ENCODE measurements around the gene AGL. TPM values are rescaled to one million over a fixed set of nuclear protein-coding genes. Genes with fewer than 3 reads are reported as not detected.
"Not testable (repeated sequence)": the region's sequence is repeated elsewhere in the genome, so short reads cannot be mapped to it uniquely, and the experiment has no call there.

AGL gene
- total RNA-seq, 2 donors from 2014 or later, result 37.6 to 39.0 TPM

GRCh38 chr1:99906535-99906934 is 56.4 kb downstream of the AGL start:
- ATAC-seq, result no peak
- intact Hi-C loops (cut with DNase I), result no loop called here
- DNase-seq, result no peak

- intact Hi-C loops (cut with DNase I), result no loop called here
- no peak for ATAC-seq
These were observed 67.1 kb downstream of the AGL start for GRCh38 chr1:99917214-99917613.

GRCh38 chr1:99919220-99919619 is 69.1 kb downstream of the AGL start:
- intact Hi-C loops (cut with DNase I), result no loop called here
- no peak for ATAC-seq

More at GRCh38 chr1:99917214-99917613, 67.1 kb downstream of the AGL start:
- DNase-seq, result no peak

GRCh38 chr1:99934801-99935200 is 84.6 kb downstream of the AGL start:
- intact Hi-C loops (cut with DNase I), result no loop called here
- DNase-seq (no peak), ATAC-seq (no peak)

More at GRCh38 chr1:99919220-99919619, 69.1 kb downstream of the AGL start:
- no peak for DNase-seq

GRCh38 chr1:99935534-99935933 is 85.4 kb downstream of the AGL start:
- intact Hi-C loops (cut with DNase I), result no loop called here
- DNase-seq (no peak), ATAC-seq (no peak)

GRCh38 chr1:99936071-99936470 is 85.9 kb downstream of the AGL start:
- DNase-seq, result no peak
- no peak for ATAC-seq
- intact Hi-C loops (cut with DNase I), result no loop called here

GRCh38 chr1:99942723-99943122 is 92.6 kb downstream of the AGL start:
- DNase-seq (no peak), ATAC-seq (no peak)
- intact Hi-C loops (cut with DNase I), result no loop called here

- intact Hi-C loops (cut with DNase I), result no loop called here
- DNase-seq (no peak), ATAC-seq (no peak)
These were observed 93.1 kb downstream of the AGL start for GRCh38 chr1:99943223-99943794.

GRCh38 chr1:99944192-99944591 is 94.0 kb downstream of the AGL start:
- no peak for ATAC-seq
- intact Hi-C loops (cut with DNase I), result no loop called here
- DNase-seq, result no peak

GRCh38 chr1:99945174-99945573 is 95.0 kb downstream of the AGL start:
- ATAC-seq (no peak), DNase-seq (no peak)
- intact Hi-C loops (cut with DNase I), result no loop called here

GRCh38 chr1:99950486-99950885 is 100.3 kb downstream of the AGL start:
- DNase-seq (no peak), ATAC-seq (no peak)
- intact Hi-C loops (cut with DNase I), result no loop called here

GRCh38 chr1:99952522-99952921 is 102.4 kb downstream of the AGL start:
- no peak for ATAC-seq
- no peak for DNase-seq
- intact Hi-C loops (cut with DNase I), result no loop called here

GRCh38 chr1:99955375-99955774 is 105.2 kb downstream of the AGL start:
- ATAC-seq (no peak), DNase-seq (no peak)
- intact Hi-C loops (cut with DNase I), result no loop called here

- intact Hi-C loops (cut with DNase I), result no loop called here
- ATAC-seq, result peak in 1 of 2 donors; percentile 38
- DNase-seq, result no peak
These were observed 106.6 kb downstream of the AGL start for GRCh38 chr1:99956755-99957154.

GRCh38 chr1:99957818-99958217 is 107.7 kb downstream of the AGL start:
- DNase-seq (no peak), ATAC-seq (no peak)
- intact Hi-C loops (cut with DNase I), result no loop called here

GRCh38 chr1:99959189-99959705 is 109.1 kb downstream of the AGL start:
- DNase-seq; intact Hi-C loops (cut with DNase I); ATAC-seq: not testable (repeated sequence)

GRCh38 chr1:99960260-99960659 is 110.1 kb downstream of the AGL start:
- intact Hi-C loops (cut with DNase I); DNase-seq; ATAC-seq: not testable (repeated sequence)

- intact Hi-C loops (cut with DNase I), result no loop called here
- ATAC-seq (no peak), DNase-seq (no peak)
These were observed 113.1 kb downstream of the AGL start for GRCh38 chr1:99963041-99963795.

GRCh38 chr1:99964806-99965205 is 114.6 kb downstream of the AGL start:
- ATAC-seq, result no peak
- intact Hi-C loops (cut with DNase I), result no loop called here

GRCh38 chr1:99965646-99966375 is 115.7 kb downstream of the AGL start:
- intact Hi-C loops (cut with DNase I), result no loop called here
- no peak for DNase-seq
- no peak for ATAC-seq

More at GRCh38 chr1:99964806-99965205, 114.6 kb downstream of the AGL start:
- no peak for DNase-seq

All from left cardiac atrium (tissue), 4 donors.